Measurements from ENCODE around the gene QRICH1. TPM values are rescaled to one million over a fixed set of nuclear protein-coding genes. Genes with fewer than 3 reads are reported as not detected.

The QRICH1 gene
- total RNA-seq, 1 donor from 2014 or later, result 152 TPM

DNA sequence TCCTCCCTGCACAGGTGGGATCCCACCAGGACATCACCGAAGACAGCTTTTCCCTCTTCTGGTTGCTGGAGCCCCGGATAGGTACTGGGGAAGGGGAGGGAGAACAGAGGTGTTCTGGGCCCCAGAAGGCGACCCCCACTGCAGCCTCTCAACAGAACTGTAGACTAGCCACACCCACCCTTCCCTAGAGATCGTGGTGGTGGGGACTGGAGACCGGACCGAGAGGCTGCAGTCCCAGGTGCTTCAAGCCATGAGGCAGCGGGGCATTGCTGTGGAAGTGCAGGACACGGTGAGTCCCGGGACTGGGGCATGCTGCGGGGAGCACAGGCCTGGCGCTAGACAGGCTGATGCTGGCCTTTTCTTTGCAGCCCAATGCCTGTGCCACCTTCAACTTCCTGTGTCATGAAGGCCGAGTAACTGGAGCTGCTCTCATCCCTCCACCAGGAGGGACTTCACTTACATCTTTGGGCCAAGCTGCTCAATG, 71.1 kb downstream of the QRICH1 start:
- intact Hi-C loops (cut with micrococcal nuclease), result loop anchor here (10.0 kb wide), 1 partner anchor 838 kb away; the partner anchor contains the start of gene CDC25A
- peak; percentile 70 for DNase-seq
- Mint-ChIP-seq H3K4me1 (peaks cover 34% of the 10 kb centered on the region), H3K4me3 (peak overlapping the region; percentile 96), H3K27ac (peak overlapping the region; percentile 98), H3K36me3 (ENCODE audit: low read depth) (peaks cover 52% of the 10 kb centered on the region), H3K9me3 (no peaks in the 10 kb centered on the region), H3K27me3 (no peaks in the 10 kb centered on the region)

DNA sequence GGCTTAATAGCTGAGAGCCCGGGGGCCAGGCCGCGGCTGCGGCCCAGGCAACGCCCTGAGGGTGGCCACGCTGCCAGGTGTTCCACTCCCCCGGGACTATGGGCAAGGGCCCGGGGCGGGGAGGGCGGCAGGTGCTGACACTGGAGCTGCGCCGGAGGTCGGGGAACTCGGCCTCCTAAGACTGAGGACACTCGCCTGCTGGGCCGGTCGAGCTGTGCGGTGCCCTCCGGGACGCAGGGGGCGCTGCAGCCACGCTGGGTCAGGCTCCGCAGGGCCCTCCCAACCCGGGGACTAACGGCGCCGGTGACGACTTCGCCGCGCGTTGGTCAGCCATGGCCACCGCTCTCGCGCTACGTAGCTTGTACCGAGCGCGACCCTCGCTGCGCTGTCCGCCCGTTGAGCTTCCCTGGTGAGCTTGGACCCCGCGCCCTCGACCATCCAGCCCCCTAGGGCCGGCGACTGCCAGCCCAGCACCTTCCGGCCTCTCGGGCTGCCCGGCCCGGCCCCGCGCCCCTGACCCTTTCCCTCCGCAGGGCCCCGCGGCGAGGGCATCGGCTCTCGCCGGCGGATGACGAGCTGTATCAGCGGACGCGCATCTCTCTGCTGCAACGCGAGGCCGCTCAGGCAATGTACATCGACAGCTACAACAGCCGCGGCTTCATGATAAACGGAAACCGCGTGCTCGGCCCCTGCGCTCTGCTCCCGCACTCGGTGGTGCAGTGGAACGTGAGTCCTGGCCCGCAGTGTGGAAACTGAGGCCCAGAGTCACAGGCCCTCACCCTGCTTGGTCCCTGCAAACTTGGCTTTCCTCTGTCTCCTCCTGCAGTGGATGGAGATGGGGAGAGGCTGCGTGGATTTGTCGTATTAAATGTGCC, 71.8 kb downstream of the QRICH1 start, which contains the start of gene NDUFAF3:
Gene NDUFAF3, plus strand, starts transcription at position 309 of the 875 bp plus-strand sequence. Its CDS starts 24 bp downstream, at position 333.
- Mint-ChIP-seq H3K27me3 (no peaks in the 10 kb centered on the region), H3K9me3 (no peaks in the 10 kb centered on the region), H3K36me3 (ENCODE audit: low read depth) (peaks cover 47% of the 10 kb centered on the region), H3K27ac (peak within 1 kb of the TSS; percentile 98), H3K4me3 (peak within 1 kb of the TSS; percentile 96), H3K4me1 (peaks cover 35% of the 10 kb centered on the region)
- DNase-seq, result peak; percentile 98
- intact Hi-C loops (cut with micrococcal nuclease), result loop anchor here (1.0 to 10.0 kb wide), 5 partner anchors 7 to 837 kb away; partner anchors contain the start of genes ARIH2, CDC25A, IMPDH2 and P4HTM

DNA sequence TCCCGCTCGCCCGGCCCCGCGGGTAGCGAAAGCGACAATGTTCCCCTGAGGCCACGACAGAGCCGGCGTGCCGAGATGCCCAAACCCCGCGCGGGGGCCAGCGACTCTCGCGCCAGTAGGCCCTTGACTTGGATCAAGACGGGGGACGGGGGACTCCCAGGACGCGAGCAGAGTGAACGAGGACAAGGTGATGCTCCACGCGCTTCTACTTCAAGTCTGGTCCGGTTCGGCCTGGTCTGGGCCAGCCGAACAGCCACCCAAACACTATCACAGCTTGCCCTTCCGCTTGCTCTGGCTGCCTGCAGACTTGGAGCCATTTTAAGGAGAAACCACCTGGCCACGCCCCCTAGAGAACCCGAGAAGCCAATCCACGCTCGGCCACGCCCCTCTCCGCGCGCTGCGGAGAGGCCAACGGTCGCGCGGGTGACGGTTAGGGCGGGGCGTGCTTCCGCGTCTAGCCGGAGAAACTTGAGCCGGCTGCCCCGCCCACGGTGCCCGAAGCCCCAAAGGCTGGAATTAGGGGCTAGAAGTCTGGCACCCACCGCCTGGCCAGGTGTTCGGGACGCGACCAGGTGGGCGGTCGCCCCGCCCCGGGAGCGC, 72.6 kb downstream of the QRICH1 start:
- H3K9me3 Mint-ChIP-seq, result no peaks in the 10 kb centered on the region
- intact Hi-C loops (cut with micrococcal nuclease), result loop anchor here (1.0 to 10.0 kb wide), 5 partner anchors 8 to 837 kb away; partner anchors contain the start of genes ARIH2, CDC25A, IMPDH2 and P4HTM
- peaks cover 33% of the 10 kb centered on the region for H3K4me1 Mint-ChIP-seq
- H3K36me3 Mint-ChIP-seq (ENCODE audit: low read depth), result peaks cover 44% of the 10 kb centered on the region
- no peaks in the 10 kb centered on the region for H3K27me3 Mint-ChIP-seq
- DNase-seq, result peak; percentile 100
- H3K4me3 Mint-ChIP-seq, result peak overlapping the region; percentile 96
- peak overlapping the region; percentile 98 for H3K27ac Mint-ChIP-seq

DNA sequence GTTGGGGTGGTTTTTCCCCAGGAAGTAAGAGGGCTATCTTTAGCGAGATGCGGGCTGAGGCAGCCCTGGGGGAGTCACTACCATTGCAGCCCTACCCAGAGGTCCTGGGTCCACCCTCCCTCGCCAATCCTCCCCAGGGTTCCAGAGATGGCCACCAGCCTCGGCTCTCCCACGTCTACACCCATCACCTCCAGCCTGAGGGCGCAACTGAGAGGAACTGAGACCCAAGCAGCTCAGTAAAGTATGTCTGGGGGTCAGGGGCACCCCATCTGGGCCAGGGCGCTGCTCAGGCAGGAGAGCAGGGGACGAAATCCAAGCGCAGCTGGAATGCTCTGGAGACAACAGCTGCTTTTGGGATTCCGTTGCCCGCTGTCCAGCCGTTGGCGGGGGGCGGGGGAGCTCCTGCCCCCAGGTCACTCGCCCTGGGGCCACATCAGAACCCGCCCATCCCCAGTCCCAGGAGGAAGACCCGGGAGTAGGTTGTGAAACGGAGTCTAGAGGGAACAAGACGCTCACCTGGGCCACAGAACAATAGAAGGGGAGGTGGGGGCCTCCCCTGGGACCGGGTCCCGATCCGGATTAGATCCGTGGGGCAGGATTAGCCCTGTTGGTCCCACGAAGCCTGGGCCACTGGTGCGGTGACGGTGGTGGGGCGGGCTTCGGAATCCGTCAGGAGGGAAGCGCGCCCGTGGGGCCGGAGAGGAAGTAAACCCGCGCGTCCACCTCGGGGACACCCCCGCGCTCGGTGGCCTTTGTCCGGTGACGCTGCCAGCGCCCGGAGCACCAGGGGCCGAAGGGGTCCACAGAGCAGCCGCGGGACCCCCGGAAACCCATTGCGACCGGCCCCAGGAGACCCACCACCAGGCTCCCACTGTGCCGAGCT, 73.3 kb downstream of the QRICH1 start:
- intact Hi-C loops (cut with micrococcal nuclease), result loop anchor here (1.0 to 10.0 kb wide), 5 partner anchors 9 to 836 kb away; partner anchors contain the start of genes ARIH2, CDC25A, IMPDH2 and P4HTM
- DNase-seq, result peak; percentile 83
- H3K4me1 Mint-ChIP-seq, result peaks cover 30% of the 10 kb centered on the region
- H3K4me3 Mint-ChIP-seq, result peak overlapping the region; percentile 96
- no peaks in the 10 kb centered on the region for H3K27me3 Mint-ChIP-seq
- H3K9me3 Mint-ChIP-seq, result no peaks in the 10 kb centered on the region
- peaks cover 44% of the 10 kb centered on the region for H3K36me3 Mint-ChIP-seq (ENCODE audit: low read depth)
- H3K27ac Mint-ChIP-seq, result peak overlapping the region; percentile 98

DNA sequence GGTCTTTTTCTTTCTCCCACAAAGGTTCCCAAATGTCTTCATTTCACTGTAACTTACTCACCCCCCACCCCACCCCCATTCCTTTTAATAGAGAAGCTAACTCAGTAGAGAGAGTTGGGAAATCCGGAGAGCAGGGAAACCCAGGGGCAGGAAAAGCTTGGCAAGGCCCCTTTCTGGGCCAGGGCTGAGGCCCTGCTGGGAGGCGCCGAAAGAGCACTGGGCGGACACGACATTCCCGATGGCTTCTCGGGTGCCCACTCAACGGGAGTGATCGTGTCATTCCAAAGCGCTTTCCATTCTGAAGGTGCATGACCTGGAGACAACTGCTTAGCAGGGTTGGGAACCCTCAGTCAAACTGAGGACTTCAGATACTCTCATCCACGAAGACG, 73.9 kb downstream of the QRICH1 start:
- H3K36me3 Mint-ChIP-seq (ENCODE audit: low read depth), result peaks cover 44% of the 10 kb centered on the region
- intact Hi-C loops (cut with micrococcal nuclease), result loop anchor here (10.0 kb wide), 1 partner anchor 835 kb away; the partner anchor contains the start of gene CDC25A
- no peaks in the 10 kb centered on the region for H3K9me3 Mint-ChIP-seq
- H3K27me3 Mint-ChIP-seq, result no peaks in the 10 kb centered on the region
- peak overlapping the region; percentile 96 for H3K4me3 Mint-ChIP-seq
- peaks cover 26% of the 10 kb centered on the region for H3K4me1 Mint-ChIP-seq
- H3K27ac Mint-ChIP-seq, result peak overlapping the region; percentile 98
- no peak for DNase-seq

DNA sequence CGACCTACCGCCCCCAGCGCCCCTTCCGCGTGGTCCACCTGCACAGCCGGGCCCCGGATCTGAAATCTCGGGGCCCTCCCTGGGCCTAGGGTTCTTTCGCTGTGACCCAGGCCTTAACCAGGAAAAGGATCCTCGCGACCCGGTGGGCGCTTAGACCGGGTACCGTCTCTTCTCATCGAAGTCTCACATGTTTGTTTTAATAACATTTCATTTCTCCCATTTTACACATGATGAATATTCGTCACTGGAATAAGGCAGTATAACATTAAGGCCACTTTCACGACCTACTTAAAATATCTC, 75.2 kb downstream of the QRICH1 start:
- H3K4me3 Mint-ChIP-seq, result peak overlapping the region; percentile 96
- peaks cover 39% of the 10 kb centered on the region for H3K36me3 Mint-ChIP-seq (ENCODE audit: low read depth)
- intact Hi-C loops (cut with micrococcal nuclease), result loop anchor here (1.0 kb wide), 1 partner anchor 11 kb away; the partner anchor contains the start of gene WDR6
- H3K4me1 Mint-ChIP-seq, result peaks cover 23% of the 10 kb centered on the region
- H3K9me3 Mint-ChIP-seq, result no peaks in the 10 kb centered on the region
- H3K27me3 Mint-ChIP-seq, result no peaks in the 10 kb centered on the region
- H3K27ac Mint-ChIP-seq, result peak overlapping the region; percentile 89
- no peak for DNase-seq

DNA sequence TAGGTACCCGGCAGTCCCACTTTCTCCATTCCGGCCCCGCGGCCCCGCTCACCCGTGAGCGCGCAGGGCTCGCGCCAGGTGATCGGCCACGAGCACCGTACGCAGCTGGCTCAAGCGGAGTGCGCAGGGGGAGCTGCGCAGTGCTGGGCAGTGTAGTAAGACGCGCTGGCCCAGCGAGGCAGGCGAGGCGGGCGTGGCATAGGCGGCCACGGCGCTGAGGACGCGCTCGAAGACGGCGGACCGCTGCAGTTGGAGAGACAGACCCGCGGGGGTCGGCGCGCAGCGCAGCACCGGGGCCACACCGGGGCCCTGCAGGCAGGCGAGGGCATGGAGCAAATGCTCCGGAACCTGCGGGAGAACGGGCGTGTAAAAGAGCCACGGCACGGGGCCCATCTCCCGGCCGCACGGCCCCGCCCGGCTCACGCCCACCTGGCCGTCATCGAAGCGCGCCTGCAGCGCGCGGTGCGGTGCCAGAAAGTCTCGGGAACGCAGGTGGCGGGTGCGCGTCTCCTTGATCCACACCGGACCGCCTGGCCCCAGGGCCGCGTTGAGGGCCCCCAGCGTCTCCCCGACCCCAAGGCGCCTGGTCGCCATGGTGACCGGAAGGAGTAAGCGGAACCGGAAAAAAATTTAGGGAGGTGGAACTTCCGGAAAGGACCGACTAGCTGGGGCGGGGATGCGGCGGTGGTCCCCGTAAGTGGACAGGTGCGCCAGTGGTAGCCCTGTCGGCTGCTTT, 75.7 kb downstream of the QRICH1 start, which contains the start of gene DALRD3:
Gene DALRD3, minus strand, starts transcription at position 610 of the 736 bp plus-strand sequence. Its CDS starts 16 bp downstream, at position 594.
- intact Hi-C loops (cut with micrococcal nuclease), result loop anchor here (1.0 kb wide), 1 partner anchor 11 kb away; the partner anchor contains the start of gene WDR6

DNA sequence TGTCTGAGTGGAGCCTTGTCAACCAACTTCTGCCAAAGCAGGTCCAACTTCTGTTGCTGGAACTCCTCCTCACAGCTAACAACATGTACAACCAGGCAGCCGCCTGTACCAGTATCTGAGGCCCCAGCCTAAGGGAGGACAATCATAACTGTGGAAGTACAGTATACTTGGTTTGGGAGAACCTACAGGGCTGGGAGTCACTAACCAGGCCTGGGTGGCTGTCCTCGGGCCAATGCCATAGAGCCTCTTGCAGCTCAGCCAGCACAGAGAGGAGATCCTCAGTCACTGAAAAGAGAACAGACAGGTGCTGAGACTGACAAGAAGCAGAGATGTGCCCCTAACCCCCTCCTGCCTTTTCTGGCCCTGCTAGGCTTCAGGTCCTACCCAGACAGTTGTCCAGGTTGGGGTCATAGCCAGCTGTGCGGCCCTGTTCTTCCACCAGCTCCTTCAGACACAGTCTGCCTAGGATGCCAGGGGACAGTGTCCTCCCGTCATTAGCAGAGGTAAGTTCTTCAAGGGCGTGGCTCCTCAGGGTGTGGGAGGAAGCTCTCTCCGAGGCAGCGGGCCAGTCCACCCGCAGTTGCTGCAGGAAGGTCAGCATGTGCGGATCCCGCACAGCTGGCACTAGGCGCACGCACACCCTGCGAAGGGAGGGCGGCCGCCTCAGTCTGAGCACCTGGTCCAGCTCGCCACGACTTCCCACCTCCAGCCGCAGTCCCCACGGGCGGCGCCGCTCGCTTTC, 76.5 kb downstream of the QRICH1 start:
- Mint-ChIP-seq H3K4me1 (peaks cover 17% of the 10 kb centered on the region), H3K36me3 (ENCODE audit: low read depth) (peaks cover 27% of the 10 kb centered on the region), H3K4me3 (peak overlapping the region; percentile 96), H3K27ac (peak overlapping the region; percentile 69), H3K9me3 (no peaks in the 10 kb centered on the region), H3K27me3 (no peaks in the 10 kb centered on the region)
- intact Hi-C loops (cut with micrococcal nuclease), result no loop called here
- no peak for DNase-seq

More for the DNA sequence above, 75.7 kb downstream of the QRICH1 start, which contains the start of gene DALRD3:
- Mint-ChIP-seq H3K36me3 (ENCODE audit: low read depth) (peaks cover 34% of the 10 kb centered on the region), H3K4me1 (peaks cover 20% of the 10 kb centered on the region), H3K27me3 (no peaks in the 10 kb centered on the region), H3K9me3 (no peaks in the 10 kb centered on the region), H3K27ac (peak within 1 kb of the TSS; percentile 89), H3K4me3 (peak within 1 kb of the TSS; percentile 96)
- peak; percentile 92 for DNase-seq

DNA sequence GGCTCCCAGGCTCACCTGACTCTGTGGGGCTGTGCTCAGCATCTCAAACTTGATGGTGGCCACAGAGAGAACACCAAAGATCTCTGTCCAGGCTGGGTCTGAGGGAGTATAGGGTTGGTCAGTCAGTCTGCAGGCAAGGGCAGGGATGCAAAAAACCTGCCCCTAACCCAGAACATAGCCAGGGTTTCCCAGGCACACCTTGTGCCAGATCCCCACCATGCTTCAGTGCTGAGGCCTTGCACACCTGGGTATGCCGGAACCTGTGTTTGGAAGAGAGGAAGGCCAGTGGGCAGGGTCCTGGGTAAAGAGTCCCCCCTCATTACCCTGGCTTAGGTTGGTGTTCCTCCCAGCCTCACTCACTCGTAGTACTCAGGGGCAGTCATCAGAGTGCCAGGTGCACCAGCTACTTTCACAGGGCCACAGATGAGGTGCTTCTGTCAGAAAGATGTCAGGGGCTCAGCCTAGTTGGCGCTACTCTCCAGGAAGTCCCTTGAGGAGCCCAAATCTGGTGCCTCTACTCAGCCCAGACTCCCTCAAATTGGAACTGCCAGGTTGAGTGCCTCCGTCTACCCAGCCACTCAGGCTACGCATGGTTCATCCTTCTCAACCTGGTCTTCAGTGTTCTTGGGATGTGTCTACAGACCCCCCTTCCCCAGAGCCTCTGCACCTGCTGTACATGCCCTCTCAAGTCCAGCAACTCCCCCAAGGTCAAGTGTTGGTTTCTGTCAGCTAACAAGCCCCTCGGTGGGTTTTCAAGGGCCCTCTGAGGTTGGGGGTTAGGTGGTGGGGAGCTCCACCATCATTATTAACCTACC, 77.2 kb downstream of the QRICH1 start:
- Mint-ChIP-seq H3K36me3 (ENCODE audit: low read depth) (peaks cover 33% of the 10 kb centered on the region), H3K27ac (no peak overlapping the region), H3K4me3 (peak overlapping the region; percentile 96), H3K27me3 (no peaks in the 10 kb centered on the region), H3K4me1 (peaks cover 17% of the 10 kb centered on the region), H3K9me3 (no peaks in the 10 kb centered on the region)
- DNase-seq, result no peak
- intact Hi-C loops (cut with micrococcal nuclease), result no loop called here

DNA sequence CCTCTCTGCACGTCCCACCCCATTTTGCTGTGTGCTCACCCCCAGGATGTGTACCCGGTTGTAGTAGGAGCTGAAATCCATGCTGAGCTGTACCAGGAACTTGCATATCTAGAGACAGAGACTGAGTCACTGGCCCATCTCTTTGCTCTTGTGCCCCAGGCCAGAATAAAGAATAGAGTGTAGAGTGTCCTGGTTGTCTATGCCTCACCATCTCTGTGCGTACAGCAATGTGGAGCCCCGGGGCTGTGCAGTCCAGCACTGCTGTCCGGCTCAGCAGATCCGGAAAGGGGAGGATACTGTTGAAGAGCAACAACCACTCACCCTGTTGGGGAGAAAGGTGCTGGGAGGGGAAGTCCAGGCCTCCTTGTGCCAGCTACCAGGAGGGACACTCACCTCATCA, 78.1 kb downstream of the QRICH1 start:
- H3K27ac Mint-ChIP-seq, result no peak overlapping the region
- no peak overlapping the region for H3K4me3 Mint-ChIP-seq
- intact Hi-C loops (cut with micrococcal nuclease), result no loop called here
- peaks cover 15% of the 10 kb centered on the region for H3K4me1 Mint-ChIP-seq
- H3K27me3 Mint-ChIP-seq, result no peaks in the 10 kb centered on the region
- DNase-seq, result no peak
- H3K36me3 Mint-ChIP-seq (ENCODE audit: low read depth), result peaks cover 34% of the 10 kb centered on the region
- H3K9me3 Mint-ChIP-seq, result no peaks in the 10 kb centered on the region

DNA sequence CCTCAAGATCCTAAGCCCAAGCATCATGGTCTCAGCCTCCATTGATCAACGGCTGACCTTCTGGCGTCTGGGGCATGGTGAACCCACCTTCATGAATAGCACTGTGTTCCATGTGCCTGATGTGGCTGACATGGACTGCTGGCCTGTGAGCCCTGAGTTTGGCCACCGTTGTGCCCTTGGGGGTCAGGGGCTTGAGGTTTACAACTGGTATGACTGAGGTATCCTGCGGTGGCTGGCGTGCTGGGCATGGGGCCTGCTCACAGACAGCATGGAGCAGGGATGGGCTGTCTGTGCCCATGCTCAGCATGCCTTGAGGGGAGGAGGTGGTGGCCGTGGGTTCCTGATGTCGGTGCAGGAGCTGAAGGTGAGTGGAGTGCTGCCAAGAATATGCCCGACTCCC, 78.8 kb downstream of the QRICH1 start:
- Mint-ChIP-seq H3K27ac (no peak overlapping the region), H3K9me3 (no peaks in the 10 kb centered on the region), H3K4me1 (peaks cover 15% of the 10 kb centered on the region), H3K36me3 (ENCODE audit: low read depth) (peaks cover 34% of the 10 kb centered on the region), H3K27me3 (no peaks in the 10 kb centered on the region), H3K4me3 (no peak overlapping the region)
- DNase-seq, result no peak
- intact Hi-C loops (cut with micrococcal nuclease), result no loop called here
